ENCODE measurements around the gene ATP2C2.
"Not testable (repeated sequence)": the region's sequence is repeated elsewhere in the genome, so short reads cannot be mapped to it uniquely, and the experiment has no call there.

The ATP2C2 gene

DNA sequence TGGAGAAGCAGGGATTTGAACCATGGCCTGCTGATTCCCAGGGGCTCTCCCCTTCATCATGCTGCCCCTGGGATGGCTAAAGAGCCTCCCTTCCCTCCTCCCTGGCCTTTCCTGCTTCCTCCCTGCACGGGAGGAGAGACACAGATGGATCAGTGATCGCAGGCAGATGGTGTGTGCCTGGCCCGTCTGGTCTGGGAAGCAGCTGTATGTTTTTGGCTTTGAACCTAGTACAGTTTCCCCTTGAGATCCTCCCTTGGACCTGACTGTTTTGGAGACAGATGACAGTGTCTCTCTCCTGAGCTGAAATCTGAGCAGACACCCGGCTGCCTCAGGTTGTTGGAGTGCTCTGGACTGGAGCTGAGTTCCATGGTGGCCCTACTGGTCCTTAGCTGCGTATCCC, 29.0 kb upstream of the ATP2C2 start:
- no peak for DNase-seq (ENCODE audit: extremely low read depth in 1 of 2, low read depth in 1 of 2)

- DNase-seq (ENCODE audit: extremely low read depth in 1 of 2, low read depth in 1 of 2): no peak
Observed at GRCh38 chr16:84339766-84340165, 28.6 kb upstream of the ATP2C2 start.

GRCh38 chr16:84340325-84341040, 27.9 kb upstream of the ATP2C2 start:
- DNase-seq (ENCODE audit: extremely low read depth in 1 of 2, low read depth in 1 of 2): no peak

- DNase-seq (ENCODE audit: extremely low read depth in 1 of 2, low read depth in 1 of 2): no peak
Observed at GRCh38 chr16:84341528-84342295, 26.6 kb upstream of the ATP2C2 start.

- not testable (repeated sequence) for DNase-seq (ENCODE audit: extremely low read depth in 1 of 2, low read depth in 1 of 2)
Observed at GRCh38 chr16:84343800-84344199, 24.5 kb upstream of the ATP2C2 start.

GRCh38 chr16:84344781-84345180, 23.6 kb upstream of the ATP2C2 start:
- no peak for DNase-seq (ENCODE audit: extremely low read depth in 1 of 2, low read depth in 1 of 2)

GRCh38 chr16:84347161-84347560, 21.2 kb upstream of the ATP2C2 start:
- no peak for DNase-seq (ENCODE audit: extremely low read depth in 1 of 2, low read depth in 1 of 2)

DNA sequence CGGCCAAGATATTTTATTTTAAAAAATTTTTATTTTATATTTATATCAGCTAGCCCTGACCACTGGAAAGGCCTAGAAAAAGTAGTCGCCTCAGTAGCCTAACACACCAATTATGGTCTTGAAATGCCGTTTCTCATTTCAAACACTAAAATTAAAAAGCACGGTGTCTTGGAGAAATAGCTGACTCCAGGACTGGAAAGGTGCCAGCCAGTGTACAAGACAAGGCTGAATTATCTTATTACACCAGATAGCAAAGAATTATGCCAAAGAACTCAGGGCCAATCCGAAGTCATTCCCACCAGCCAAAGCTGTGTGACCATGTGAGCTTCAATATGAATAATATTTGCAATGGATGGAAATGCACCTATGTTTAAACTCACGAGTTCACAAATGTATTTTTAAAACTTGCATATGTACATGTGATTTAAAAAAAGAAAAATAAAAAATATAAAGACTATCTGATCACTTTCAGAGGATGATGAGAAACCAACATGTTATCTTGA, 19.9 kb upstream of the ATP2C2 start:
- DNase-seq (ENCODE audit: extremely low read depth in 1 of 2, low read depth in 1 of 2): no peak

- no peak for DNase-seq (ENCODE audit: extremely low read depth in 1 of 2, low read depth in 1 of 2)
Observed at GRCh38 chr16:84349862-84350684, 18.3 kb upstream of the ATP2C2 start.

GRCh38 chr16:84350685-84351400, 17.5 kb upstream of the ATP2C2 start:
- DNase-seq (ENCODE audit: extremely low read depth in 1 of 2, low read depth in 1 of 2): no peak

DNA sequence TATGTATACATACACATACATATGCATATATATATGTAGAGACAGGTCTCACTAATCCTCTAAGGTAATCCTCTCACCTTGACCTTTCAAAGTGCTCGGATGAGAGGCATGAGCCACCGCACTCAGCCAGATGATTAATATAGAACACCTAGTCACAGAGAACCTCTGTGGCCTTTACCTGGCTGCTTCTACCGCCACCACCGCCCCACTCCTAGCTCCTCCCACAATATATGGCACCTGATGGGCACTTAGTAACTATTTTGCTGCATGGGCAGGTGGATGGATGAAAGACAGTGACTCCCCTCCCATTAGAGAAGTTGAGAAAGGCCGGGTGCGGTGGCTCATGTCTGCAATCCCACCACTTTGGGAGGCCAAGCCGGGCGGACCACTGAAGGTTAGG, 16.7 kb upstream of the ATP2C2 start:
- no peak for DNase-seq (ENCODE audit: extremely low read depth in 1 of 2, low read depth in 1 of 2)

DNA sequence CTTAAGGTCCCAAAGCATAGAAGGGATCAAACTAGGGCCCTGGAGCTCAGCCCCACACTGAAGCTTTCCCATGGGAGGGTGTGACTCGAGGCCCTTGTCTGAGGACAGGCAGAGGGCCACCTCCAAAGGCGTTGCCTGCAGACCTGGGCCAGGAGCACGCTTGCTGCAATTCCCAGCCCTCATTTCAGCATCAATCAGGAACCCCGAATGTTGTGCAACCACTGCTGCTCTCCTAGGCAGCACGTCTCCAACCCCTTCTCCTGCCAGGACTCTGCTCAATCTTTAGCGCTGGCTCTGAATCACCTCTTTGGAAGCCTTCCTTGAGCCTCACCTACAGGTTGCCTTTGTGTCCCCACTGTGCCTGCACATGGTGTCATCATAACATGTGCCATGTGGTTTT, 14.0 kb upstream of the ATP2C2 start:
- no peak for DNase-seq (ENCODE audit: extremely low read depth in 1 of 2, low read depth in 1 of 2)

- no peak for DNase-seq (ENCODE audit: extremely low read depth in 1 of 2, low read depth in 1 of 2)
Observed at GRCh38 chr16:84355149-84355548, 13.2 kb upstream of the ATP2C2 start.

GRCh38 chr16:84356176-84356575, 12.2 kb upstream of the ATP2C2 start:
- no peak for DNase-seq (ENCODE audit: extremely low read depth in 1 of 2, low read depth in 1 of 2)

DNA sequence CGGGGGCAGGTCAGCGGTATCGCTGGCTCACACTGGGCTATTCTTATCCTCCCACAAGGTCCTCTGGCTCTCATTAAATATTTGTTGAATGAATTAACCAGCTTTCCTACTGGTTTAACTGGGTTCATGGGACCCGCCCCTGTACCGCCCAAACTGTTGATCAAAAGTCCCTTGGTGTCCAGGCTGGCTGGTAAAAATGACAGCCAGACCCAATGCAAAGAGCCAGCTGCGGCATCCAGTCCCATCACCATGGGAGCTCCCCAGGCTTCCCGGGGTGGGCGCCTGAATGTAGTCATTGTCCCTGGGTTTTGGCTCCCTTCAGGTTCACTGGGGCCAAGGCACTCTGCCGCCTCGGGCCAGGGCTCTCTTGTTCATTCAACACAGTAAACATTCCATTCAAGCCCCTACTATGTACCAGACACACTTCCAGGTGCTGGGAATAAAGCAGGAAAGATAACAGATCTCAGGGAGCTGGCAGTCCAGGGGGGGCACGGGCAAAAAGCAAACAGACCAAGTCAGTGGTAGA, 11.7 kb upstream of the ATP2C2 start:
- DNase-seq (ENCODE audit: extremely low read depth in 1 of 2, low read depth in 1 of 2): no peak

- DNase-seq (ENCODE audit: extremely low read depth in 1 of 2, low read depth in 1 of 2): peak in 1 of 2 donors; percentile 17
Observed at GRCh38 chr16:84357191-84357651, 11.1 kb upstream of the ATP2C2 start.

DNA sequence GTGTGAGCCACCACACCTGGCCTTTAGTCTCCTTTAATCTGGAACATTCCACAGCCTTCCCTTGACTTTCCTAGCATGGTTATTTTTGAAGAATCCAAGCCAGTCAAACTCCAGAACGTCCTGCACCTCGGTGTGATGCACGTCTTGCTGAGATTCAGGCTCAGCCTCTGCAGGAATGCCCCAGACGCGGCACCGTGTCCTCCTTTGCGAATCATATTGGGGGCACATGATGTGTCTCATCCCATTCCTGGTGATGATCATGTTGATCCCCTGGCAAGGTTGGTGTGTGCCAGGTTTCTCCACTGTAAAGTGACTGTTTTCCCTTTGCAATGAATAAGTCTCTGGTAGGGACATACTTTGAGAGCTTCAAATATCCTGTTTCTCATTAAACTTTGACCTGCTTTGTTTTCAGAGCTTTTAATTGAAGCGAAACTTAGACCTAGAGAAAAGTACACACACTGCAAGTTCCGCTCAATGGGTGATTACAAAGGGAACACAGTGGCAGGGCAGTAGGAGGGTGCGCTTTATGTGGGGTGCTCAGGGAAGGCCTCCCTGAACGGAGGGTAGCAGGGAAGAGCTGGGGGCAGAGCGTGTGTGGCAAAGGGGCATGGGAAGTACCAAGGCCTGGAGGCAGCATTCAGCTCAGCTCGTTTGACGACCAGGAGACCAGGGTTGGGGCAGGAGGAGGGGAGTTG, 9.6 kb upstream of the ATP2C2 start:
- DNase-seq (ENCODE audit: extremely low read depth in 1 of 2, low read depth in 1 of 2): no peak

- DNase-seq (ENCODE audit: extremely low read depth in 1 of 2, low read depth in 1 of 2): no peak
Observed at GRCh38 chr16:84359326-84359725, 9.0 kb upstream of the ATP2C2 start.

DNA sequence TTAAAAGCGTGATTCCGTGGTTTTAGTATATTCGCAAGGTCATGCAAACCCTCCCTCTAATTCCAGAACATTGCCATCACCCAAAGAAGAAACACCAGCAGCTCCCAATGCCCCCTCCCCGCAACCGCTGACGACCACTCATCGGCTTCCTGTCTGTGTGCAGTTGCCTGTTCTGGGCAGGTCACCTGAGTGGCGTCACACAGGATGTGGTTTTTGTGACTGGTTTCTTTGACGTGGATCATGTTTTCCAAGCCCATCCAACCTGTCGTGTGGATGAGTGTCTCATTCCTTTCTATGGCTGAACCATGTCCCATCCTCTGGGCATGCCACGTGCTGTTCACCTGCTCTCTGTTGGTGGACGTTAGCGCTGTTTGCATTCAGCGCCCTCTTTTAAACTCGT, 8.2 kb upstream of the ATP2C2 start:
- DNase-seq (ENCODE audit: extremely low read depth in 1 of 2, low read depth in 1 of 2): peak; percentile 8 to 48

DNA sequence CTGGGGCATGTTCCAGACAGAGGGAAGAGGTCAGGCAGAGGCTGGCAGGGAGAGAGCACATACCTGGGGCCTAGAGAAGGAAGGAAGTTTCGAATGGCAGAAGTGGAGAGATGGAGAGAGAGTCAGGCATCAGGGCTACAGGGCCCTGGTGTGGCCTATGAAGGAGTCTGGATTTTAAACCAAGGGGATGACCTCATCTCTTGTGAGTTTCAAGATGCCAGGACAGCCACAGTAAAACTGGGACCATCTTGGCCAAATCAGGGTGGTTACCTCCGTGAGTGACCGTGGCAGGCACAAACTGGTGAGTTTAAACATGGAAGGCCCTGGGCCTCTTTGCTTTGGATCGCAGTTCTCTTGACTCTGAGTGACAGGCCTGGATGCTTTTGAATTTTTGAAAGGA, 7.6 kb upstream of the ATP2C2 start:
- DNase-seq (ENCODE audit: extremely low read depth in 1 of 2, low read depth in 1 of 2): no peak

Data from stimulated activated CD8-positive, alpha-beta memory T cell treated with anti-CD3 and anti-CD28 coated beads, Interleukin-7, amount 100 ng/mL, for 48 hours (primary cell).